ENCODE results near the gene THTPA. TPM values are rescaled to one million over a fixed set of nuclear protein-coding genes. Genes with fewer than 3 reads are reported as not detected.
"Not testable (repeated sequence)": the region's sequence is repeated elsewhere in the genome, so short reads cannot be mapped to it uniquely, and the experiment has no call there.

Gene THTPA
- total RNA-seq, 2 donors from 2014 or later = 7.3 to 8.7 TPM

DNA sequence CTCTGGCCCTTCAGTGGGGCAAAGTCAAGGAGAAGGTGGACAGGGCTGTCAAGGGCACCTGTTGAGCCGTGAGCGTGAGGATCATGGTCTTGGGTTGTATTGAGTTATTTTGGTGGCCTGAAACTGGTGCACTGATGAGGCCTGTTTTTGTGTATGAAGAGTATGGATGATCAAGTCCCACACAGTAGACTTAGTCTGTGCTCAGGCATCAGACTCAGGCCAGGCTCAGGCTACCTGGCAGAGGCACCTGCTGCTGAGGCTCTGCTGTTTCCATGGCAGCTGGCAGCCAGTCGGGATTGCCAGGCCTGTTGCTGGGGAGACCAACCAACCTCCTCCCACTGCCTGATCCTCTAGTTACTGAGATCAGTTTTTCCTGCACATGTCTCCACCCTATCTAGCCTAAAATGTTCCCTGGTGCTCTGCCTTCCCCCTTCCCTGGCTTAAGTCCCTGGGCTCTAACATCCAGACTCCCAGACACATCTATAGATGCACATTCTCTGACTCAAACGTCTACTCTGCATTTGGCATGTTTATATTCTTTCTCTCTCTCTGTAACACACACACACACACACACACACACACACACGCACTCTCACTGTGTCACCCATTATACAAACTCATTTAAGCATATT, 17.4 kb downstream of the THTPA start:
- H3K27me3 Mint-ChIP-seq = peaks cover 27% of the 10 kb centered on the region
- H3K36me3 Mint-ChIP-seq (ENCODE audit: low read depth) = peaks cover 6% of the 10 kb centered on the region
- H3K9me3 Mint-ChIP-seq = no peaks in the 10 kb centered on the region
- ATAC-seq (replicated peaks) = no peak
- H3K4me1 Mint-ChIP-seq = peaks cover 20% of the 10 kb centered on the region
- no peak overlapping the region for H3K27ac Mint-ChIP-seq
- H3K4me3 Mint-ChIP-seq = no peak overlapping the region

DNA sequence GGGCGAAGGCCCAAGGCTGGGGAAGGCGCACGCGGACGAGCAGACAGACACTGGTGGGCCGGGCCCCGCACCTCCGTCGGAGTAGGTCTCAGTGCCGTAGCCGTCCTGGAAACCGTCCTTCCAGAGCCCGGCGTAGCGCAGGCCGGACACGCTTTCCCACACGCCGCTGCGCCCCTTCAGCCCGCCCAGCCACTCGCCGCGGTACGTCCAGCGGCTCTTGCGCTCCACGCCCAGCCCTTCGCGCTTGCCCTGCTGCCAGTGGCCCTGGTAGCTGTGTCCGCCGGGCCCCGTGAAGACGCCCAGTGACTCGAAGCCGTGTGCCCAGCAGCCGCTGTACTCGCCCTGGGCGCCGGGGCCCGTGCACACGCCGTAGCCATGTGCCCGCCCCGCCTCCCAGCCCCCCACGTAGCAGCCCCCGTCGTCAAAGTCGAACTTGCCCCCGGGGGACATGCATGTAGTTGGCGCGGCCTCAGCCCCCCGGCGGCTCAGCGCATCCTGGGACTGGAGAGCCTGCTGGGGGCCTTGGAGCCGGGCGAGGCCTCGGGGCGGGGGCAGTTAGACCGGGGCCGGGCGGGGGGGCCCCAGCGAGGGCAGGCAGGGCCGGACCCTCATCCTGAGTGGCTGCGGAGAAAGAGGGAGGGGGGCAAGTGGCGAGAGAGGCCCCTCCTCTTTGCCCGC, 21.1 kb downstream of the THTPA start:
- Mint-ChIP-seq H3K4me1 (peaks cover 8% of the 10 kb centered on the region), H3K36me3 (ENCODE audit: low read depth) (peaks cover 6% of the 10 kb centered on the region), H3K27ac (no peak overlapping the region), H3K27me3 (peaks cover 39% of the 10 kb centered on the region), H3K9me3 (no peaks in the 10 kb centered on the region), H3K4me3 (peak overlapping the region; percentile 63)
- no peak for ATAC-seq (replicated peaks)

DNA sequence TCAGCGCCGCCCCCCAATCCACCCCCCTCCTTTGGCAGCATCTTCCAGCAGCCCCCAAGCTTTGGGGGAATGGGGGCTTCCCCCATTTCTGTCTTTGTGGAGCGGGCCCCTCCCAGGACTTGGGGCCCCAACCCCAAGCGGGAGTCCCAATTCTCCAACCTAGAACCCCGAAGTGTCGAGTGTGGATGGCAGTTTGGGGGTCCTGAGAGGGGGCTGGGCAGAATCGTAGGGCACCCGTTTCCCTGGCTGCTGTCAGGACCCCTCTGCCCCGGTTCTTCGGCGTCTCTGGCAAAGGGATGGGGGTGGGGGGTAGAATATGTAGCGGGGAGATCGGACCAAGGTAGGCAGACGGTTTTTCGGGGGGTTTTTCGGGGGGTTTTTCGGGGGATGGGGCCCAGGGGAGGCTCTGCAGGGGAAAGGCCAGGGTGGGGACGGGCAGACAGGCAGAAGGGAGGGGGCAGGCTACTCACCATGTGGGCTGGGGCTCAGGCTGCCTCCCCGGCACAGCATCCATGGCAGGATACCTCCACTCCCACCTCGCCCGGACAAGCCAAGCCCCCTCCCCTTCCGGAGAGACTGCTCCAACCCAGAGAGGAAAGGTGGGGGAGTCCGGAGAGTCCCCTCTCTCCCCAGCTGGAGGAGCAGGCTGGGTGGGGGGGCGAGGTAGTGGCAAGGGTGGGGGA, 21.8 kb downstream of the THTPA start:
- Mint-ChIP-seq H3K27me3 (peaks cover 37% of the 10 kb centered on the region), H3K36me3 (ENCODE audit: low read depth) (peaks cover 6% of the 10 kb centered on the region)
- ATAC-seq (replicated peaks) = no peak

DNA sequence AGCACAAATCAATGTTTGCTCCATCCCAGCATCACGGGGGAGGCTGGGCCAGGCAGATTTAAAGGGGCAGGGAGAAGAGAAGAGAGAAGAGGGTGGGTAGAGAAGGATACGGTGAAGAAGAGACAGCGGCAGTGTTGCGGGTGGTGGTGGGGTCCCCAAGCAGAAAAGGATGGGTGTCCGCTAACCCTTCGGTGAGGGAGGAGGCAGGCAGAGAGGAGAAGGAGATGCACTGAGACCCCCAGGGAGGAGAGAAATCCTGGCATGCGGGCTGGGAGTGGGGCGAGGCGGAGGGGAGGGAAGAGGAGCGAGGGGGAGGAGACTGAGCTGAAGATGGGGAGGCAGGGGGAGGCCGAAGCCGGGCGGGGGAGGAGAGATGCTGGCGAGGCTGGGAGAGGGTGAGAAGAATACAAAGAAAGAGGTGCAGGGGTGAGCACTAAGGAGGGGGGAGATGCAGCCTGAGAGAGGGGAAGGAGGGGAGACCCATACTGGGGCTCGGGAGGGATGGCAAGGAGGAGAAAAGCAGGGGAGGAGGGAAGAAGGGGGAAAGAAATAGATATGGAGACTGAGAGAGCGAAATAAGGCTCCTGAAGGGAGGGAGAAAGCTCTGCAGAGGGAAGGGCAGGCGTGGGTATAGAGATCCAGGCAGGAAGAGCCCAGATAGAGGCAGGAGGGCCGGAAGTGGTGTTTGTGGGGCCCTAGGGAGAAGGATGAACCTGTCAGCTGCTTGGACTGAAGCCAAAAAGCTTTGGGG, 22.7 kb downstream of the THTPA start, which contains the start of gene JPH4:
Gene JPH4, minus strand, starts transcription at position 231 of the 751 bp plus-strand sequence. CDS start 1,337 bp downstream, outside the sequence.
- Mint-ChIP-seq H3K36me3 (ENCODE audit: low read depth) (peaks cover 6% of the 10 kb centered on the region), H3K4me3 (no peak within 1 kb of the TSS), H3K4me1 (peaks cover 6% of the 10 kb centered on the region), H3K27me3 (peaks cover 35% of the 10 kb centered on the region), H3K9me3 (no peaks in the 10 kb centered on the region), H3K27ac (no peak within 1 kb of the TSS)
- no peak for ATAC-seq (replicated peaks)

More for the DNA sequence above, 21.8 kb downstream of the THTPA start:
- Mint-ChIP-seq H3K9me3 (no peaks in the 10 kb centered on the region), H3K4me1 (peaks cover 6% of the 10 kb centered on the region), H3K4me3 (no peak overlapping the region), H3K27ac (no peak overlapping the region)

DNA sequence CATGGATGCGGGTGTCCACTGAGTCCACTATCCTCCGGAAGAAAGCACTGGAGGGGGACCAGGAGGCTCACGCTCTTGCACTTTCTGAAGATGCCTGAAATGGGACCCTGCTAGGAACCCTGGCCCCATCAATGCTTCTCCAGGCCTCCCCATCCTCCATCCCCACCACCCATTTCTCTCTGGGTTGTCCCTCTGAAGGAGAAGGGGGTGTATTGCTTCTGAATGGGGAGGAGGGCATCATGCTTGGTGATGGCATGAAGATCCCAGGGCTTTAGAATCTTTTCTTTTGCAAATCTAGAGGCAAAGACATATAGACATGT, 23.2 kb downstream of the THTPA start:
- no peaks in the 10 kb centered on the region for H3K9me3 Mint-ChIP-seq
- H3K27me3 Mint-ChIP-seq = peaks cover 36% of the 10 kb centered on the region
- H3K4me1 Mint-ChIP-seq = peaks cover 6% of the 10 kb centered on the region
- no peak for ATAC-seq (replicated peaks)
- no peak overlapping the region for H3K4me3 Mint-ChIP-seq
- H3K27ac Mint-ChIP-seq = no peak overlapping the region
- peaks cover 6% of the 10 kb centered on the region for H3K36me3 Mint-ChIP-seq (ENCODE audit: low read depth)

DNA sequence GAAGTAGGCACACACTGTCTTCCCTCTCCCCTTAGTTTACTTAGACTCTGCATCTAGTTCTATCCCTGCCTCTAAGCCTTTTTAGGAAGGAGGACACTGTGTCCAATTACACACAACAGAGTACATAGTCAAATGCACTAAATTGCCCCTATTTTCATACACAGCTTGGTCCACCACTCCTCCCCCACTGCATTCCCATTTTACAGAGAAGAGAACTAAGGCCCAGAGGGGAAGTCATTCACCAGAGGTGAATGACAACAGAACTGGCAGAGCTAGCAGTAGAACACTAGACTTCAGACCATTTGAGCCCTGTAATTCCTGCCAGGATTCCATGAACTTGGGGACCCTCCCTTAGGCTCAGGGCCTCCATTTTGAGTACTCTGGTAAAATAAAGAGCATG, 23.7 kb downstream of the THTPA start:
- no peak overlapping the region for H3K27ac Mint-ChIP-seq
- H3K4me3 Mint-ChIP-seq = no peak overlapping the region
- peaks cover 6% of the 10 kb centered on the region for H3K4me1 Mint-ChIP-seq
- peaks cover 6% of the 10 kb centered on the region for H3K36me3 Mint-ChIP-seq (ENCODE audit: low read depth)
- H3K9me3 Mint-ChIP-seq = no peaks in the 10 kb centered on the region
- H3K27me3 Mint-ChIP-seq = peaks cover 36% of the 10 kb centered on the region
- ATAC-seq (replicated peaks) = no peak

DNA sequence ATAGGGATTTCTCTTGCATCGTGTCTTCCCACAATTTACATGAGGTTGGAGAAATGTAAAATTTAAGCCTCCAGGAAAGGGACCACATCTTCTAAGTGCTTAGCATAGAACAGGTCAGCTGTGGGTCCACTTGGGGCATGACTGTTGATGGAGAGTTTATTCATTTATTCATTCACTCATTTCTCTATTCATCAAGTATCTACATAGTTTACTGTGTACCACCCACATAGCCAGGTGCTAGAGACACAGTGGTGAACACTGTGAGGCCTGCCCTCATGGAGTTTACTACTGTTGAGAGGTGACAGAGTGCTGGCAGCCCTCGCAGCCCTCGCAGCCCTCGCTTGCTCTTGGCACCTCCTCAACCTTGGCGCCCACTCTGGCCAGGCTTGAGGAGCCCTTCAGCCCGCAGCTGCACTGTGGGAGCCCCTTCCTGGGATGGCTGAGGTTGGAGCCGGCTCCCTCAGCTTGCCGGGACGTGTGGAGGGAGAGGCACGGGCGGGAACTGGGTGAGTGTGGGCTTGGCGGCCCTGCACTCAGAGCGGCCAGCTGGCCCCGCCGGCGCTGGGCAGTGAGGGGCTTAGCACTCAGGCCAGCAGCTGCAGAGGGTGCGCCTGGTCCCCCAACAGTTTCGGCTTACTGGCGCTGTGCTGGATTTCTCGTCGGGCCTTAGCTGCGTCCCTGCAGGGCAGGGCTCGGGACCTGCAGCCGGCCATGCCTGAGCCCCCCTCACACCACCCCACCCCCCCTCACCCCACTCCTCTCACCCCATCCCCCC, 24.3 kb downstream of the THTPA start:
- peaks cover 34% of the 10 kb centered on the region for H3K27me3 Mint-ChIP-seq

DNA sequence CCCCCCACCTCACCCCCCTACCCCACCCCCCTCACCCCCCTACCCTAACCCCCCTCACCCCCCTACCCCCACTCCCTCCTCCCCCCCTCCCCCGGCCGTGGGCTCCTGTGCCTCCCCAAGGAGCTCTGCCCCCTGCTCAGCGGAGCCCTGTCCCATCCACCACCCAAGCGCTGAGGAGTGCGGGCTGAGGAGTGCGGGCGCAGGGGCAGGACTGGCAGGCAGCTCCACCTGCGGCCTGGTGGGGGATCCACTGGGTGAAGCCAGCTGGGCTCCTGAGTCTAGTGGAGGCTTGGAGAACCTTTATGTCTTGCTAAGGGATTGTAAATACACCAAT, 24.8 kb downstream of the THTPA start:
- peaks cover 6% of the 10 kb centered on the region for H3K36me3 Mint-ChIP-seq (ENCODE audit: low read depth)
- no peak overlapping the region for H3K4me3 Mint-ChIP-seq
- no peak for ATAC-seq (replicated peaks)
- no peaks in the 10 kb centered on the region for H3K9me3 Mint-ChIP-seq
- no peak overlapping the region for H3K27ac Mint-ChIP-seq
- peaks cover 6% of the 10 kb centered on the region for H3K4me1 Mint-ChIP-seq
- H3K27me3 Mint-ChIP-seq = peaks cover 32% of the 10 kb centered on the region

More for the DNA sequence above, 24.3 kb downstream of the THTPA start:
- Mint-ChIP-seq H3K9me3 (no peaks in the 10 kb centered on the region), H3K27ac (no peak overlapping the region), H3K36me3 (ENCODE audit: low read depth) (peaks cover 6% of the 10 kb centered on the region), H3K4me1 (peaks cover 6% of the 10 kb centered on the region), H3K4me3 (no peak overlapping the region)
- ATAC-seq (replicated peaks) = no peak

DNA sequence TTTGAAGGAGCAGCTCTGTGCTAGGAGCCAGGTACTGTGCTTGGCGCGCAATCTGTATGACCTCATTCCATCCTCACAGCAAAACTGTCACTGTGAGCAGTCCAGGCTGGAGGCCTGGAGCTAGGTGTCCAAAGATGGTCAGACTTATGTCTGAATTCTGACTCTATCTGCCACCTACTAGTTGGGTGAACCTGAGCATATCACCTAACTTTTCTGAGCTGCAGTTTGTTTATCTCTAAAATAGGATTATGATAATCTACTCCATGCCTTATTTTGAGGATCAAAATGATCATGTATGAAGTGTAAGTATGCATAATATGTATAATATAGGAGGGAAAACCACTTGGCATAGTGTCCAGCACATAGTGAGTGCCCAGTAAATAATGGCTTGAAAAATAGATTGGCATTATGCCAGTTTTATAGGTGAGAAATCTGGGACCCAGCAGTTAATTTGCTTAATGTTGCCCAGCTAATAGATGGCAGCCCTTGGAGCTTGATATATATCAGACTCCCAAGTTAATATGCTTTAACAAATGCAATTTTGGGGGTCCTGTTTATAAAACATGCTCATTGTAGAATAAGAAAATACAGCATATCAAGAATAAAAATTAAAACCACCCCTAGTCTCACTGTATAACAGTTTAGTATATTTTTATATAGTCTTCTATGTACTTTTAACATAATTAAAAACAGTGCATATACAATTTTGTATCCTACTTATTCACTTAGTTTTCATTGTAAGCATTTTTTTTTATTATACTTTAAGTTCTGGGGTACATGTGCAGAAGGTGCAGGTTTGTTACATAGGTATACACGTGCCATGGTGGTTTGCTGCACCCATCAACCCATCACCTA, 27.1 kb downstream of the THTPA start:
- H3K9me3 Mint-ChIP-seq = no peaks in the 10 kb centered on the region
- H3K27ac Mint-ChIP-seq = no peak overlapping the region
- no peaks in the 10 kb centered on the region for H3K4me1 Mint-ChIP-seq
- no peak overlapping the region for H3K4me3 Mint-ChIP-seq
- H3K27me3 Mint-ChIP-seq = peaks cover 25% of the 10 kb centered on the region
- ATAC-seq (replicated peaks) = no peak
- H3K36me3 Mint-ChIP-seq (ENCODE audit: low read depth) = no peaks in the 10 kb centered on the region

DNA sequence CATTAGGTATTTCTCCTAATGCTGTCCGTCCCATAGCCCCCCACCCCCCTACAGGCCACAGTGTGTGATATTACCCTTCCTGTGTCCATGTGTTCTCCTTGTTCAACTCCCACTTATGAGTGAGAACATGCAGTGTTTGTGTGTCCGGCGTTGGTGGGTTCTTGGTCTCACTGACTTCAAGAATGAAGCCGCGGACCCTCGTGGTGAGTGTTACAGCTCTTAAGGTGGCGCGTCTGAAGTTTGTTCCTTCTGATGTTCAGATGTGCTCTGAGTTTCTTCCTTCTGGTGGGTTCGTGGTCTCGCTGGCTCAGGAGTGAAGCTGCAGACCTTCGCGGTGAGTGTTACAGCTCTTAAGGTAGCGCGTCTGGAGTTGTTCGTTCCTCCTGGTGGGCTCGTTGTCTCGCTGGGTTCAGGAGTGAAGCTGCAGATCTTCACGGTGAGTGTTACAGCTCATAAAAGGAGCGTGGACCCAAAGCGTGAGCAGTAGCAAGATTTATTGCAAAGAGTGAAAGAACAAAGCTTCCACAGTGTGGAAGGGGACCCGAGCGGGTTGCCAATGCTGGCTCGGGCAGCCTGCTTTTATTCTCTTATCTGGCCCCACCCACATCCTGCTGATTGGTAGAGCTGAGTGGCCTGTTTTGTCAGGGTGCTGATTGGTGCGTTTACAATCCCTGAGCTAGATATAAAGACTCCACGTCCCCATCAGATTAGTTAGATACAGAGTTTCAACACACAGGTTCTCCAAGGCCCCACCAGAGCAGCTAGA, 27.9 kb downstream of the THTPA start:
- not testable (repeated sequence) for H3K36me3 Mint-ChIP-seq (ENCODE audit: low read depth); H3K4me3 Mint-ChIP-seq; H3K27ac Mint-ChIP-seq; H3K9me3 Mint-ChIP-seq; ATAC-seq (replicated peaks); H3K4me1 Mint-ChIP-seq
- peaks cover 23% of the 10 kb centered on the region for H3K27me3 Mint-ChIP-seq

DNA sequence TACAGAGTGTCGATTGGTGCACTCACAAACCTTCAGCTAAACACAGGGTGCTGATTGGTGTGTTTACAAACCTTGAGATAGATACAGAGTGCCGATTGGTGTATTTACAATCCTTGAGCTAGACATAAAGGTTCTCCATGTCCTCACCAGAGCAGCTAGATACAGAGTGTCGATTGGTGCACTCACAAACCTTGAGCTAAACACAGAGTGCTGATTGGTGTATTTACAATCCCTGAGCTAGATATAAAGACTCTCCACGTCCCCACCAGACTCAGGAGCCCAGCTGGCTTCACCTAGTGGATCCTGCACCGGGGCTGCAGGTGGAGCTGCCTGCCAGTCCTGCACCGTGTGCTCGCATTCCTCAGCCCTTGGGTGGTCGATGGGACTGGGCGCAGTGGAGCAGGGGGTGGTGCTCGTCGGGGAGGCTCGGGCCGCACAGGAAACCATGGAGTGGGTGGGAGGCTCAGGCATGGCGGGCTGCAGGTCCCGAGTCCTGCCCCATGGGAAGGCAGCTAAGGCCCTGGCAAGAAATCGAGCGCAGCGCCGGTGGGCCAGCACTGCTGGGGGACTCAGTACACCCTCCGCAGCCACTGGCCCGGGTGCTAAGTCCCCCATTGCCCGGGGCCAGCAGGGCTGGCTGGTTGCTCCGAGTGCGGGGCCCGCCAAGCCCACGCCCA, 28.6 kb downstream of the THTPA start:
- H3K36me3 Mint-ChIP-seq (ENCODE audit: low read depth); H3K27ac Mint-ChIP-seq; H3K4me3 Mint-ChIP-seq; H3K4me1 Mint-ChIP-seq; ATAC-seq (replicated peaks); H3K9me3 Mint-ChIP-seq: not testable (repeated sequence)
- H3K27me3 Mint-ChIP-seq = peaks cover 20% of the 10 kb centered on the region

DNA sequence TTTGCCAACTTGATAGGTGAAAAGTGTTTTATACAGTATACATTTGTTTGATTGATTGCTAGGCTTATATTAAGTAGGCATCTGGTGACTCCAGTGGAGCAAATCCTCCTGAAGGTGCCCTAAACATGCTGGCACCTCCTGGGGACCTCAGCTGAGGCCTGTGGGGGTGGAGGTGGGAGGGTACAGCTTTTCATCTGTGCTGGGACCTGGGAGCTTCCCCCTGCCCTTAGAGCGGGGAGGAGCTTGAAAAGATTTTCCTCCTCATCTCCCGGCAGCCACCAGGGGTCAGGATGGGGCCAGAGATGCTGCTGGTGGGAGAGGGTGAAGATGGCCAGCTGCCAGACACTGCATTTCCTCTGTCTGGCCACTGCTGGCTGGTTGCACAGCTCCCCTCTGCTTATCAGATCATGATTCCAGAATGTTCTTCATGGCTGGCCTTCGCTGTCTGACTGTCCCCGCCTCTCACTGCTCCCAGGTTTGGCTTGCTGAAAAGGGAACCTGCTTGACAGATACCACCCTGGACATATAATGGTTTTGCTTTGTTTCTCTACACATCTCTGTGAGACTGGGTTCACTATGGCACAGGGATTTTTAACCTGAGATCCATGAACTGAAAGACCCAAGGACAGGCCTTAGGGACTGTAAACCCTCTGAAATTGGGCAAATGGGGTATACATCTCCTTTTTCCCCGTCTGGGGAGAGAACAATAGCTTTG, 33.0 kb downstream of the THTPA start:
- Mint-ChIP-seq H3K4me1 (no peaks in the 10 kb centered on the region), H3K9me3 (no peaks in the 10 kb centered on the region), H3K36me3 (ENCODE audit: low read depth) (no peaks in the 10 kb centered on the region), H3K4me3 (no peak overlapping the region), H3K27me3 (peaks cover 6% of the 10 kb centered on the region), H3K27ac (no peak overlapping the region)
- ATAC-seq (replicated peaks) = peak; percentile 100
